ENCODE results near the gene RASL10B. TPM values are rescaled to one million over a fixed set of nuclear protein-coding genes. Genes with fewer than 3 reads are reported as not detected.

Gene RASL10B
- polyA plus RNA-seq, 3 donors: 11.0 to 18.4 (median 11.7) TPM

GRCh38 chr17:35735036-35735805 lies 3.8 kb downstream of the RASL10B start:
- no peak for DNase-seq (ENCODE audit: extremely low read depth in 1 of 11, low read depth in 9 of 11, low spot score in 4 of 11)

- DNase-seq (ENCODE audit: extremely low read depth in 1 of 11, low read depth in 9 of 11, low spot score in 4 of 11): no peak
These were observed 4.8 kb downstream of the RASL10B start for GRCh38 chr17:35736236-35736635.

GRCh38 chr17:35738519-35739133 lies 7.2 kb downstream of the RASL10B start:
- DNase-seq (ENCODE audit: extremely low read depth in 1 of 11, low read depth in 9 of 11, low spot score in 4 of 11): no peak

DNA sequence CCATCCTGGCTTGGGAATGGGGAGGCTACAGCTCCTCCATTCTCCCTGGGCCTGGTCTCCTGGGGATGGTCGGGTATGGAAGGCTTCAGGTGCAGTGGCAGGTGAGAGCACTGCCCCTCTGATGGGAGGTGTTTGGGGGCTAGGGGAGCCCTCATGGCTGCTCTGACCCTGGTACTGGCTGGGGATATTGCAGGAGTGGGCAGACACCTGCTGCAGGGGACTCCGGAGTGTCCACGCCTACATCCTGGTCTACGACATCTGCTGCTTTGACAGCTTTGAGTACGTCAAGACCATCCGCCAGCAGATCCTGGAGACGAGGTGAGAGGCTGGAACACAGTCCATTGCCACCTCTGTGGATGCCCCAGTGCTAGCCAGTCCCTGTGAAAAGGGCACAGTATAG lies 8.8 kb downstream of the RASL10B start:
- DNase-seq (ENCODE audit: extremely low read depth in 1 of 11, low read depth in 9 of 11, low spot score in 4 of 11): no peak

GRCh38 chr17:35740997-35741931 lies 9.8 kb downstream of the RASL10B start:
- no peak for DNase-seq (ENCODE audit: extremely low read depth in 1 of 11, low read depth in 9 of 11, low spot score in 4 of 11)

- DNase-seq (ENCODE audit: extremely low read depth in 1 of 11, low read depth in 9 of 11, low spot score in 4 of 11): no peak
These were observed 11.1 kb downstream of the RASL10B start for GRCh38 chr17:35742496-35742895.

DNA sequence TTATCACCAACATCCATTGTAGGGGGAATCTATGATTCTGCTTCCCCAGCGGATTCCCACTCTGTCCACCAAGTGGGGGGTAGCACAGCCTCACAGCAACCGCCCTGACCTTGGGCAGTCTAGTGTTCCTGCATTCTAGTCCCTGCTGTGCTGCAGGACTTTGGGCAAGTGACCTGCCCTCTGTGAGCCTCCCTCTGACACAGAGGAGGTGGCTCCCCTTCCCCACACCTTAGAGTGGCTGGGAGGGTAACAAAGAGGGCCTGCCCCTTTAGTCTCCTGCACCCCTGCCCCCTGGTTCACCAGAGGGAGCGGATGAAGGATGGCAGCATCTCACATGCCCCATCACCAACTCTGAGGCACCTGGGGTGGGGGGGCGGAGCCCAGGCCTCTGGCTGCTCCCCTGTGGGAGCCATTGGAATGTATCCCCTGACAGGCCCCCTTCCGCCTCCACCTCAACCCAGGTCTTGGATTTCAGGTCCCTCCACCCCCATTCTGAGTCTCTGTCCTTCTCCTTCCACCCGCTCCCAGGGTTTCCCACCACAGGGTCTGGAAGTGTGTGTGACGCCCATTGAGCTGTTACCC lies 11.5 kb downstream of the RASL10B start:
- DNase-seq (ENCODE audit: extremely low read depth in 1 of 11, low read depth in 9 of 11, low spot score in 4 of 11): no peak

- peak in 1 of 11 donors; percentile 44 for DNase-seq (ENCODE audit: extremely low read depth in 1 of 11, low read depth in 9 of 11, low spot score in 4 of 11)
These were observed 12.3 kb downstream of the RASL10B start for GRCh38 chr17:35743626-35744328.

DNA sequence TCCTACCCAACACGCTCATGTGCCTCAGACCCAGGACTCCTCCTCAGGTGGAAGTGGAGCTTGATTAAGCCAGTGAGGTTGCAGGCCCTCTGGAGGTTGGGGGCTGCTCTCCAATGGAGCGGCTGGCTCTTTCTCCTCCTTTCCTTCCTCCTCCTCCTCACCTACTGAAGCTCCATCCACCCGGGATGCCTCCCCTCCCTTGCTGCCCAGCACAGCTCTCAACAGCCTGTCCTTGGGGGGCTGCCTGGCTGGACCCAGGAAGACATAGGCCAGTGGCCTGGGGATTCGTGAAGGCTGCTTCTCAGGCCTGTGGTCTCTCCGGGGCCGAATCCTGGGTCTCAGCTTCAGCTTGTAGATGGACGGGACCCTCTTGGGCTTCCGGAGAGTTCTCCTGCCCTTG lies 13.4 kb downstream of the RASL10B start:
- no peak for DNase-seq (ENCODE audit: extremely low read depth in 1 of 11, low read depth in 9 of 11, low spot score in 4 of 11)

GRCh38 chr17:35745246-35745645 lies 13.8 kb downstream of the RASL10B start:
- DNase-seq (ENCODE audit: extremely low read depth in 1 of 11, low read depth in 9 of 11, low spot score in 4 of 11): no peak

DNA sequence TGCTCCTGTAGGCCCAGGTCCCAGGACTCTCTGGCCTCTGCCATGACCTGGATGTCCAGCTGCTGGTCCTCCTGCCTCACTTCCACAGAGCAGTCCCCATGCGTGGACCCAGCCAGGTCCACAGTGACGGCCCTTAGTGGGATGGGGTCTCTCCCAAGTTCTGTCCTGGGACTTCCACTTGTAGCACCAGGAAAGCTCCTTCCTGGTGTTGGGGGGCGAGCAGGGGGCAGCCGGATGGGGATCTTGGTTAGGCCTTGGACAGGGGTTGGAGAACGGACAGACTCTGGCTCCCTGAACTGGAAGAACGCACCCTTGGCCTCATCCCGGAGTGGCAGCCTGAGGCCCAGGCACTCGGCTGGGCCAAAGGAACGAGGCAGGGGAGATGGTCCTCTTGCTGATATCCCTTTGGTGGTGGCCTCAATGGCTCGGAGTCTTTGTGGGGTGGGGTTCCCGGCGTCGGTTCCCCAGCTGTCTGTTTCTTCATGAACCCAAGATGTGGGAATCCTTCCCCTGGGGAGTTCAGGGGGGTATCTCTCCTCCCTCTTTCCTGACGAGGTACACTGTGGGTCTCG lies 14.4 kb downstream of the RASL10B start:
- DNase-seq (ENCODE audit: extremely low read depth in 1 of 11, low read depth in 9 of 11, low spot score in 4 of 11): no peak

DNA sequence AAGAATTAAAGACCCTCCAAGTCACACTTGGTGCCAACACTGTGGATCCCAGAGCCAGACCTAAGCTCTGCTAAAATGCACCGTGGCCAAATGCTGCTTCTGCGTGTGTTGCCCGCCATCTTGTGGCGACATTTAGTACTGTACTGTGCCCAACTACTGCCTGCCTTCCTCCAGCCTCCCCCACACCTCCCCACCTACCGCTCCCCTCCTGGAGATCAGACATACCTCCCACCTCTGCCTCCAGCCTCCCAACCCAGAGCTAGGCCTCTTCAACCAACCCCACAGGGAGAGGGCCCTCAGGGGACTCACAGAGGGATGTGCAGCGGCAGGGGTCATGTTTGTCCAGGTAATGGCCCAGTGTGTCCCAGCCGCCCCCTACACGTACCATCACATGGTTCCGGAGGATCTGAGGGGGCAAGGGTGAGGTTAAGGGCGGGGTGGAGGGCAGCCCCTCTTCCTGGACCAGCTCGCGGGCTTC lies 16.1 kb downstream of the RASL10B start:
- DNase-seq (ENCODE audit: extremely low read depth in 1 of 11, low read depth in 9 of 11, low spot score in 4 of 11): peak in 9 of 11 donors; percentile 52 to 75 (median 66)

DNA sequence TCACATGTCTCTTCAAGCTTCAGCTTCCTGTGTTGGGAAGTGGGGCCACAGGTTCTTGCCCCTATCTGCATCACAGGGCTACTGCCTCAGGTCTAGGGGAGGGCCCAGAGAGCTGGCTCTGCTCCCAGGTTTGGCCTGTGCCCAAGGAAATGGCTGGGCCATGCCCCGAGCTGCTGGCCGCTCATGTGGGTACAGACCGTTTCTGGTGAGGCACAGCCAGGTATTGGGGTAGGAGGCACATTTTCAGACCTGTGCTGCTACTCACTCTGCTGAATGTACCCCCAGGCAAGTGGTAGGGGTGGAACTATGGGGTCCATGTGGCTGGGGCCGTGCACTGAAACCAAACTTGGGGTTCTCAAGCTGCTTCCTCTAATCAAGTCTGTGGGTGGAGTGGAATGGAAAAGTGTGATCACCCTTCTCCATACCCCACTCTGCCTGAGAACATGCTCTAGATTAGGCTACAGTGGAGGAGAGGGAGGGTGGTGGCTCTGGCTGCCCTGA lies 17.0 kb downstream of the RASL10B start:
- DNase-seq (ENCODE audit: extremely low read depth in 1 of 11, low read depth in 9 of 11, low spot score in 4 of 11): no peak

GRCh38 chr17:35748979-35749378 lies 17.5 kb downstream of the RASL10B start:
- no peak for DNase-seq (ENCODE audit: extremely low read depth in 1 of 11, low read depth in 9 of 11, low spot score in 4 of 11)

- DNase-seq (ENCODE audit: extremely low read depth in 1 of 11, low read depth in 9 of 11, low spot score in 4 of 11): no peak
These were observed 18.3 kb downstream of the RASL10B start for GRCh38 chr17:35749560-35750412.

DNA sequence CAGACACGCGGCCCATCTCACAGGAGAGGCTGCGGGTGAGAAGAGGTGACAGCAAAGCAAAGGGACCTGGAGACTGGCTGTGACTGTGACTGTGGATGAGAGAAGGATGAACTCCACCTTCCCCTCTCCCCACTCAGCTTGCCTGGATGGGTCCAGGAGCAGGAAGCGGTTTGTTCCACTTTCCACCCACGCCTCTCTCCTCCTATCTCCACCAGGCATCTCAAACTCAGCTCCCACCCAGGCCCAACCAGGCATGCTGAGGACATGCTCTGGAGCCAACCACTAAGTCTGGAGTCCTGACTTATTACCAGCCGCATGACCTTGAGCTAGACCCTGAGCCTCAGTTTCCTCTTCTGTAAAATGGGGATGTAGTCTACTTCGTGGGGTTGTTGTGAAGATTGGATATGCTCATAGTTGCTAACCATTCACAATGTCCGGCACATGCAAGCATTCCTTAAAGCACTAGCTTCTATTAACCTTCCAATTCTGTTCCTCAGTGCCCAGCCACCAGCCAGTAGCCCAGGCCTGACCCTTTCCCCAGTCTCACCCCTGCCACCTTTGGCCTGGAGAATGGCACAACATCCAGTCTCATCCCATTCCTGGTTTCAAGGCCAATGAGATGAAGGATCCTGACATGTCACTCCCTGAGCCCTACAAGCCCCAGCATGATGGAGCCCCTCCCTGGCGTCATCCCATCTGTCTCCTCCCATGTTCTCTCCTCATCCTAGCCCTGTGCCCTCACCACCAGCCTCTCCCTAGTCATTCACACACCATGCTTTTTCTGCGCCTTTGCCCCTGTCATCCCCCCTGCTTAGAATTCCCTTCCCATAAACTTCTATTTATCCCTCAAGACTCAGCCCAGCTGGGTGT lies 19.3 kb downstream of the RASL10B start:
- DNase-seq (ENCODE audit: extremely low read depth in 1 of 11, low read depth in 9 of 11, low spot score in 4 of 11): no peak

Data from renal cortex interstitium (tissue), 11 donors.